SK-N-SH (cell line): ENCODE data around the gene BARD1. TPM values are rescaled to one million over a fixed set of nuclear protein-coding genes. Genes with fewer than 3 reads are reported as not detected.

Experiments
- CTCF ChIA-PET: fragments of 300-600, 350-600 bp; formaldehyde crosslinking; extraction: SDS; loops from one replicate; lab custom pipeline; 2021; lab: Yijun Ruan, JAX
- POLR2A ChIA-PET: fragments of 350-600 bp; sonication (Branson Sonifier 250); formaldehyde crosslinking; extraction: SDS; loops from one replicate; lab custom pipeline; 2020; ENCODE audit warnings: antibody characterized with exemption, inconsistent platforms; lab: Yijun Ruan, JAX
- DNase-seq: peaks from one replicate; pipeline ENCODE4 v3.0.0; 2012
- H2AFZ ChIP-seq: fragments of 200-600 bp; sonication (generic); 2 replicates; pipeline ENCODE4 v1.8.1; 2016; ENCODE audit warnings: antibody characterized with exemption, mild to moderate bottlenecking, low read depth
- H3F3A ChIP-seq: fragments of 200-600 bp; sonication (generic); replicated peaks from 2 replicates; pipeline ENCODE3; 2016; ENCODE audit warnings: antibody characterized with exemption, mild to moderate bottlenecking; ENCODE audit not compliant: insufficient read depth
- H3K27ac ChIP-seq, 2 experiments: fragments of 200-500 bp in 1 of 2; fragments of 200-600 bp in 1 of 2; sonication (Bioruptor generic) in 1 of 2; sonication (generic), shearing (Covaris generic) in 1 of 2; 2 replicates each; pipeline versions ENCODE4 v1.5.1 to v1.6.1; 2014 to 2016; ENCODE audit warnings: low read depth in 2 of 2, inconsistent platforms in 1 of 2, low read length in 1 of 2, mild to moderate bottlenecking in 1 of 2, mixed read lengths in 1 of 2
- H3K27me3 ChIP-seq: fragments of 200-600 bp; sonication (generic), shearing (Covaris generic); 2 replicates; pipeline ENCODE4 v1.6.1; 2016; ENCODE audit warnings: mixed run types; ENCODE audit not compliant: insufficient read depth
- H3K36me3 ChIP-seq, 2 experiments: fragments of 200-500 bp in 1 of 2; fragments of 200-600 bp in 1 of 2; sonication (Bioruptor generic) in 1 of 2; sonication (generic) in 1 of 2; replicated peaks in 1 of 2; 2 replicates each; pipeline versions ENCODE3 to v1.5.1; 2014 to 2016; ENCODE audit warnings: low read length in 1 of 2, mild to moderate bottlenecking in 1 of 2; ENCODE audit not compliant: insufficient read depth in 2 of 2, control insufficient read depth in 1 of 2
- H3K4me1 ChIP-seq, 2 experiments: fragments of 200-500 bp in 1 of 2; fragments of 200-600 bp in 1 of 2; sonication (Bioruptor generic) in 1 of 2; sonication (generic), shearing (Covaris generic) in 1 of 2; 2 replicates each; pipeline versions ENCODE4 v1.5.1 to v1.6.1; 2014 to 2016; ENCODE audit warnings: low read depth in 1 of 2, low read length in 1 of 2, mixed run types in 1 of 2; ENCODE audit not compliant: insufficient read depth in 2 of 2, control insufficient read depth in 1 of 2
- H3K4me2 ChIP-seq: fragments of 200-600 bp; sonication (generic), shearing (Covaris generic); 2 replicates; pipeline ENCODE4 v1.6.1; 2017; ENCODE audit warnings: mixed run types
- H3K4me3 ChIP-seq, 2 experiments: fragments of 200-500 bp in 1 of 2; fragments of 200-600 bp in 1 of 2; sonication (Bioruptor generic) in 1 of 2; sonication (generic), shearing (Covaris generic) in 1 of 2; 2 replicates each; pipeline versions ENCODE4 v1.5.1 to v1.8.1; 2014 to 2016; ENCODE audit warnings: low read depth in 2 of 2, inconsistent platforms in 1 of 2, low read length in 1 of 2, mild to moderate bottlenecking in 1 of 2, mixed read lengths in 1 of 2, moderate library complexity in 1 of 2
- H3K79me2 ChIP-seq: fragments of 200-600 bp; sonication (generic); 2 replicates; pipeline ENCODE4 v1.8.1; 2017; ENCODE audit warnings: mild to moderate bottlenecking; ENCODE audit not compliant: insufficient read depth
- H3K9ac ChIP-seq: fragments of 200-600 bp; sonication (generic); 2 replicates; pipeline ENCODE4 v1.6.1; 2017; ENCODE audit warnings: mixed run types
- H3K9me2 ChIP-seq: fragments of 200-600 bp; sonication (generic); 2 replicates; pipeline ENCODE4 v1.6.1; 2017; ENCODE audit warnings: mixed run types
- H3K9me3 ChIP-seq: fragments of 200-600 bp; sonication (generic); 2 replicates; pipeline ENCODE4 v1.6.1; 2017; ENCODE audit warnings: mixed run types, mild to moderate bottlenecking, moderate library complexity
- H4K20me1 ChIP-seq: fragments of 200-600 bp; sonication (generic); 2 replicates; pipeline ENCODE4 v1.6.1; 2017; ENCODE audit warnings: mild to moderate bottlenecking, mixed run types; ENCODE audit not compliant: insufficient read depth
- CHD2 ChIP-seq: fragments of 150-350 bp; IDR thresholded peaks from 2 replicates; pipeline ENCODE4 v1.6.1; 2018; ENCODE audit warnings: low read length; ENCODE audit not compliant: partially characterized antibody
- FOXM1 ChIP-seq: IDR thresholded peaks from 2 replicates; pipeline ENCODE4 v1.4.0; 2012; ENCODE audit warnings: low read depth, mild to moderate bottlenecking
- GABPA ChIP-seq: IDR thresholded peaks from 2 replicates; pipeline ENCODE4 v1.4.0; 2012; ENCODE audit warnings: low read depth, mild to moderate bottlenecking
- GATA2 ChIP-seq: sonication (generic); formaldehyde crosslinking; IDR thresholded peaks from 2 replicates; pipeline ENCODE4 v1.5.0; 2020; ENCODE audit warnings: mild to moderate bottlenecking, missing genetic modification reagents
- JUND ChIP-seq: IDR thresholded peaks from 2 replicates; pipeline ENCODE4 v1.4.0; 2012
- MEF2A ChIP-seq: IDR thresholded peaks from 2 replicates; pipeline ENCODE4 v1.4.0; 2012; ENCODE audit warnings: low read depth, borderline replicate concordance
- MXI1 ChIP-seq: IDR thresholded peaks from 2 replicates; pipeline ENCODE4 v1.6.1; 2012; ENCODE audit warnings: mild to moderate bottlenecking, low read depth, low read length, improper control_type of control experiment
- NRF1 ChIP-seq: IDR thresholded peaks from 2 replicates; pipeline ENCODE4 v1.6.1; 2012; ENCODE audit warnings: low read depth, mild to moderate bottlenecking, low read length
- POLR2AphosphoS5 ChIP-seq: IDR thresholded peaks from 2 replicates; pipeline ENCODE4 v1.6.1; 2012; ENCODE audit warnings: low read depth, low read length
- RAD21 ChIP-seq: IDR thresholded peaks from 2 replicates; pipeline ENCODE4 v1.6.1; 2012; ENCODE audit warnings: mild to moderate bottlenecking, low read length
- RFX5 ChIP-seq: IDR thresholded peaks from 2 replicates; pipeline ENCODE4 v1.6.1; 2012; ENCODE audit warnings: mild to moderate bottlenecking, improper control_type of control experiment, low read length
- SIN3A ChIP-seq: IDR thresholded peaks from 2 replicates; pipeline ENCODE4 v1.6.1; 2012; ENCODE audit warnings: low read depth, mild to moderate bottlenecking, low read length, moderate library complexity, borderline replicate concordance
- SMC3 ChIP-seq: IDR thresholded peaks from 2 replicates; pipeline ENCODE4 v1.6.1; 2012; ENCODE audit warnings: low read depth, low read length, improper control_type of control experiment
- TAF1 ChIP-seq: IDR thresholded peaks from 2 replicates; pipeline ENCODE4 v1.6.1; 2012; ENCODE audit warnings: low read depth, mild to moderate bottlenecking, low read length, moderate library complexity, borderline replicate concordance
- TCF12 ChIP-seq: IDR thresholded peaks from 2 replicates; pipeline ENCODE4 v1.4.0; 2012
- TEAD4 ChIP-seq: IDR thresholded peaks from 2 replicates; pipeline ENCODE4 v1.4.0; 2012; ENCODE audit warnings: mild to moderate bottlenecking, borderline replicate concordance; ENCODE audit not compliant: insufficient read depth
- WGBS: methylation state at CpG from one replicate; pipeline ENCODE4 v1.1.6; 2017; ENCODE audit warnings: low lambda C conversion rate; 5-methylcytosine and 5-hydroxymethylcytosine counted together
- polyA plus RNA-seq, 3 experiments: library from polyadenylated mRNA; depleted of rRNA; stranded (reverse); fragments of >200 nt; gene quantifications; 2 replicates each; pipeline ENCODE4 v1.2.3, GENCODE V29; 2012
- TF ChIP-seq, protein P1 (sequence below): fragments of 200-600 bp; sonication (generic); IDR thresholded peaks from 2 replicates; pipeline ENCODE4 v1.6.1; 2017; ENCODE audit warnings: antibody characterized with exemption, mild to moderate bottlenecking, moderate library complexity
- TF ChIP-seq, protein P2 (sequence below): fragments of 150-350 bp; IDR thresholded peaks from 2 replicates; pipeline ENCODE4 v1.6.1; 2016; ENCODE audit warnings: mild to moderate bottlenecking, low read depth, low read length

The BARD1 gene
- polyA plus RNA-seq, 1 of the 3 experiments (the other 2 are of a cell fraction) = 2.4 TPM

- no peak overlapping the region for H3K27ac ChIP-seq
- 72% methylated on average over 5 of the region's 5 CpGs for WGBS
- H4K20me1 ChIP-seq = no peaks in the 10 kb centered on the region
- H3K9ac ChIP-seq = no peak overlapping the region
- no peaks in the 10 kb centered on the region for H3K9me3 ChIP-seq
- H3K36me3 ChIP-seq = no peaks in the 10 kb centered on the region
- CTCF ChIA-PET = interaction anchor here (1.0 to 1.2 kb wide), 4 partner anchors 9 to 53 kb away, joined by 3 read pairs; partner anchors contain the start of gene BARD1
- H3K9me2 ChIP-seq = no peaks in the 10 kb centered on the region
- no peak overlapping the region for H3K4me3 ChIP-seq
- no peak overlapping the region for H2AFZ ChIP-seq
- no peak overlapping the region for H3K4me2 ChIP-seq
- TF ChIP-seq SIN3A = no peak
- TF ChIP-seq TEAD4 = no peak
- no peak for TF ChIP-seq FOXM1
- no peak for TF ChIP-seq GABPA
- no peak for TF ChIP-seq POLR2AphosphoS5
- no peak for TF ChIP-seq TAF1
- TF ChIP-seq MEF2A = no peak
- no peak for TF ChIP-seq MXI1
- TF ChIP-seq, protein P1, sequence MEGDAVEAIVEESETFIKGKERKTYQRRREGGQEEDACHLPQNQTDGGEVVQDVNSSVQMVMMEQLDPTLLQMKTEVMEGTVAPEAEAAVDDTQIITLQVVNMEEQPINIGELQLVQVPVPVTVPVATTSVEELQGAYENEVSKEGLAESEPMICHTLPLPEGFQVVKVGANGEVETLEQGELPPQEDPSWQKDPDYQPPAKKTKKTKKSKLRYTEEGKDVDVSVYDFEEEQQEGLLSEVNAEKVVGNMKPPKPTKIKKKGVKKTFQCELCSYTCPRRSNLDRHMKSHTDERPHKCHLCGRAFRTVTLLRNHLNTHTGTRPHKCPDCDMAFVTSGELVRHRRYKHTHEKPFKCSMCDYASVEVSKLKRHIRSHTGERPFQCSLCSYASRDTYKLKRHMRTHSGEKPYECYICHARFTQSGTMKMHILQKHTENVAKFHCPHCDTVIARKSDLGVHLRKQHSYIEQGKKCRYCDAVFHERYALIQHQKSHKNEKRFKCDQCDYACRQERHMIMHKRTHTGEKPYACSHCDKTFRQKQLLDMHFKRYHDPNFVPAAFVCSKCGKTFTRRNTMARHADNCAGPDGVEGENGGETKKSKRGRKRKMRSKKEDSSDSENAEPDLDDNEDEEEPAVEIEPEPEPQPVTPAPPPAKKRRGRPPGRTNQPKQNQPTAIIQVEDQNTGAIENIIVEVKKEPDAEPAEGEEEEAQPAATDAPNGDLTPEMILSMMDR = peak; percentile 48
- no peak for TF ChIP-seq JUND
- no peak for TF ChIP-seq GATA2 (CRISPR knock-in tag)
- no peak for TF ChIP-seq NRF1
- TF ChIP-seq CHD2 = no peak
- TF ChIP-seq RAD21 = peak; percentile 54
- no peak for TF ChIP-seq RFX5
- peak; percentile 33 for TF ChIP-seq SMC3
- TF ChIP-seq, protein P2, sequence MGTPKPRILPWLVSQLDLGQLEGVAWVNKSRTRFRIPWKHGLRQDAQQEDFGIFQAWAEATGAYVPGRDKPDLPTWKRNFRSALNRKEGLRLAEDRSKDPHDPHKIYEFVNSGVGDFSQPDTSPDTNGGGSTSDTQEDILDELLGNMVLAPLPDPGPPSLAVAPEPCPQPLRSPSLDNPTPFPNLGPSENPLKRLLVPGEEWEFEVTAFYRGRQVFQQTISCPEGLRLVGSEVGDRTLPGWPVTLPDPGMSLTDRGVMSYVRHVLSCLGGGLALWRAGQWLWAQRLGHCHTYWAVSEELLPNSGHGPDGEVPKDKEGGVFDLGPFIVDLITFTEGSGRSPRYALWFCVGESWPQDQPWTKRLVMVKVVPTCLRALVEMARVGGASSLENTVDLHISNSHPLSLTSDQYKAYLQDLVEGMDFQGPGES = no peak
- TF ChIP-seq TCF12 = no peak
- H3K4me1 ChIP-seq = no peaks in the 10 kb centered on the region
- H3K27me3 ChIP-seq = no peaks in the 10 kb centered on the region
- POLR2A ChIA-PET = no interaction called here
- no peaks in the 10 kb centered on the region for H3F3A ChIP-seq
- H3K79me2 ChIP-seq = no peaks in the 10 kb centered on the region
- DNase-seq = no peak
These were observed 21.4 kb upstream of the BARD1 start for GRCh38 chr2:214830794-214831346.
